NCI-H1092 (cell line): ENCODE measurements around the gene CAMK2A.

Experiments used
- DNase-seq: peaks from one replicate; lab custom pipeline; 2025; lab: John Stamatoyannopoulos, UW

CAMK2A gene

GRCh38 chr5:150315245-150315644 is 25.7 kb upstream of the CAMK2A start:
- DNase-seq: no peak

- DNase-seq: no peak
Measured at GRCh38 chr5:150313921-150314716, 24.5 kb upstream of the CAMK2A start.

GRCh38 chr5:150313501-150313900 is 23.9 kb upstream of the CAMK2A start:
- DNase-seq: no peak

- no peak for DNase-seq
Measured at GRCh38 chr5:150312518-150312917, 22.9 kb upstream of the CAMK2A start.

- no peak for DNase-seq
Measured at GRCh38 chr5:150311015-150311692, 21.6 kb upstream of the CAMK2A start.

- DNase-seq: no peak
Measured at GRCh38 chr5:150310246-150310645, 20.7 kb upstream of the CAMK2A start.

- no peak for DNase-seq
Measured at GRCh38 chr5:150309886-150310239, 20.3 kb upstream of the CAMK2A start.

GRCh38 chr5:150309101-150309885 is 19.7 kb upstream of the CAMK2A start:
- no peak for DNase-seq

GRCh38 chr5:150307617-150308426 is 18.2 kb upstream of the CAMK2A start:
- DNase-seq: no peak

- no peak for DNase-seq
Measured at GRCh38 chr5:150306775-150307174, 17.2 kb upstream of the CAMK2A start.

GRCh38 chr5:150305557-150305956 is 16.0 kb upstream of the CAMK2A start:
- no peak for DNase-seq

GRCh38 chr5:150305095-150305494 is 15.5 kb upstream of the CAMK2A start:
- no peak for DNase-seq

GRCh38 chr5:150304481-150305081 is 15.0 kb upstream of the CAMK2A start:
- DNase-seq: no peak

- DNase-seq: no peak
Measured at GRCh38 chr5:150303660-150304386, 14.2 kb upstream of the CAMK2A start.

GRCh38 chr5:150303070-150303615 is 13.6 kb upstream of the CAMK2A start:
- no peak for DNase-seq

- DNase-seq: no peak
Measured at GRCh38 chr5:150302301-150303069, 12.9 kb upstream of the CAMK2A start, which contains the start of gene ARSI. Gene ARSI (minus strand): TSS chr5:150302905. CDS start chr5:150302373, 532 bp downstream.

GRCh38 chr5:150301901-150302300 is 12.3 kb upstream of the CAMK2A start:
- DNase-seq: no peak

GRCh38 chr5:150301170-150301505 is 11.6 kb upstream of the CAMK2A start:
- no peak for DNase-seq

- DNase-seq: no peak
Measured at GRCh38 chr5:150300496-150301169, 11.1 kb upstream of the CAMK2A start.
